Astrocyte of the cerebellum (primary cell): ENCODE results near the gene PLPP4.
"Not testable (repeated sequence)": the region's sequence is repeated elsewhere in the genome, so short reads cannot be mapped to it uniquely, and the experiment has no call there.

Source experiments
- DNase-seq: peaks from one replicate; pipeline ENCODE4 v3.0.0-alpha.2; 2011; ENCODE audit warnings: low read depth
- H3K4me3 ChIP-seq: 2 replicates; pipeline ENCODE4 v1.5.1; 2011; ENCODE audit warnings: mild to moderate bottlenecking, low read depth, low read length, moderate library complexity
- in situ Hi-C: cut with HindIII; loops from 2 replicates; pipeline ENCODE4 v1.10.0; 2017; ENCODE audit warnings: low sequenced_read_pairs
- TF ChIP-seq, protein P1 (sequence below): IDR thresholded peaks from 2 replicates; pipeline ENCODE4 v1.5.1; 2012; ENCODE audit warnings: low read length, low read depth, moderate library complexity, mild to moderate bottlenecking; ENCODE audit errors: missing control alignments

PLPP4 gene

DNA sequence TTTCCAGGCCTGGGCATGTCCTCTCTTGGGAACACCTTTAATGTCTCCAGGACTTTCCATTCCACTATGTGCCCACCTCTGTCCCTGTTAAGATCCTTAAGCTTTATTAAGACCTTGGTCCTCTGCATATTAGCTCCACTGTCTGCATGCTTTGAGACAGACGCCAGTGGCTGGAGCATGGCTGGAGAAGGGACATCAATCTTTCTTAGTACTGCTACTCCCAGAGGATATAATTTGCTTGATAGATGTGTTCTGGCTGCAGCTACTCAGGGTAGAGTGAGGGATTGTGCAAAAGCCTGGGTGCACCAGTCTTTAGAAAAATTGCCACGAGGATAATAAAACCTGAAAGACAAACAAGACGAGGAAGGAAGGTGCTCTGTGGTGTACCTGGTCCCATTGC, 42.9 kb downstream of the PLPP4 start:
- in situ Hi-C loops: no loop called here
- TF ChIP-seq, protein P1, sequence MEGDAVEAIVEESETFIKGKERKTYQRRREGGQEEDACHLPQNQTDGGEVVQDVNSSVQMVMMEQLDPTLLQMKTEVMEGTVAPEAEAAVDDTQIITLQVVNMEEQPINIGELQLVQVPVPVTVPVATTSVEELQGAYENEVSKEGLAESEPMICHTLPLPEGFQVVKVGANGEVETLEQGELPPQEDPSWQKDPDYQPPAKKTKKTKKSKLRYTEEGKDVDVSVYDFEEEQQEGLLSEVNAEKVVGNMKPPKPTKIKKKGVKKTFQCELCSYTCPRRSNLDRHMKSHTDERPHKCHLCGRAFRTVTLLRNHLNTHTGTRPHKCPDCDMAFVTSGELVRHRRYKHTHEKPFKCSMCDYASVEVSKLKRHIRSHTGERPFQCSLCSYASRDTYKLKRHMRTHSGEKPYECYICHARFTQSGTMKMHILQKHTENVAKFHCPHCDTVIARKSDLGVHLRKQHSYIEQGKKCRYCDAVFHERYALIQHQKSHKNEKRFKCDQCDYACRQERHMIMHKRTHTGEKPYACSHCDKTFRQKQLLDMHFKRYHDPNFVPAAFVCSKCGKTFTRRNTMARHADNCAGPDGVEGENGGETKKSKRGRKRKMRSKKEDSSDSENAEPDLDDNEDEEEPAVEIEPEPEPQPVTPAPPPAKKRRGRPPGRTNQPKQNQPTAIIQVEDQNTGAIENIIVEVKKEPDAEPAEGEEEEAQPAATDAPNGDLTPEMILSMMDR: no peak
- no peak overlapping the region for H3K4me3 ChIP-seq
- DNase-seq: no peak

DNA sequence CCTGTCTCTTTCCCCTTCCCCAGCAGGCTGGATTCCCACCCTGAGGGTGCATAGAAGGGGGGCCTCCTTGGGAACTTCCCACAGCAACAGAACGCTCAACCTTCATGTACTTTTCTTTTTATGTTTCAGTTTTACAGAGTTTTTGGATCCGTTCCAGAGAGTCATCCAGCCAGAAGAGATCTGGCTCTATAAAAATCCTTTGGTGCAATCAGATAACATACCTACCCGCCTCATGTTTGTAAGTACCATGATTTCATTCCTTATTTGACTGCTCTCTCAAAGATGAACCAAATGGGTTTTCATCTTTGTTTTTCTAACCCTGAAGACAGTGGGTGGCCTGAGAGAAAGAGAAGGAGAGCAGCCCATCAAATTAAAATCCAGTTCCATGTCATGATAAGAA, 46.7 kb downstream of the PLPP4 start:
- H3K4me3 ChIP-seq: no peak overlapping the region
- in situ Hi-C loops: no loop called here
- TF ChIP-seq, protein P1: no peak
- DNase-seq: no peak

DNA sequence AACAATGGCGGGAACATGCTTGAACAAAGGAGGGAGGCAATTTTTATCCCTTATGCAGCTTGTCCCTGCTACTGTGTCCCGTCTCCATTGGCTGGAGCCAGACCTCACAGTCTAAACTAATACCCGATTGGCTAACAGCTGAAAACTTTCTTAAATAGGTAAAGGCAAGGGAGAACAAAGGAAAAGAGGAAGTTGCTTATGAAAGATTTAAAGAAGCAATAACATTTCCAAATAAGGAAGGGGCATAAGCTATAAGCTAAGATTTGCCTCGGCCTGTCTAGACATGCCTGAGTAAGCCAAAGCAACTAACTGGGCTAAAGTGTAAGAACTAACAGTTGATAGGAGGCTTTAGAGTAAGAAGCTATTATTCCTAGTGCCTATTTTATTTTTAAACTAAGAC, 47.2 kb downstream of the PLPP4 start:
- in situ Hi-C loops, H3K4me3 ChIP-seq, DNase-seq: not testable (repeated sequence)

DNA sequence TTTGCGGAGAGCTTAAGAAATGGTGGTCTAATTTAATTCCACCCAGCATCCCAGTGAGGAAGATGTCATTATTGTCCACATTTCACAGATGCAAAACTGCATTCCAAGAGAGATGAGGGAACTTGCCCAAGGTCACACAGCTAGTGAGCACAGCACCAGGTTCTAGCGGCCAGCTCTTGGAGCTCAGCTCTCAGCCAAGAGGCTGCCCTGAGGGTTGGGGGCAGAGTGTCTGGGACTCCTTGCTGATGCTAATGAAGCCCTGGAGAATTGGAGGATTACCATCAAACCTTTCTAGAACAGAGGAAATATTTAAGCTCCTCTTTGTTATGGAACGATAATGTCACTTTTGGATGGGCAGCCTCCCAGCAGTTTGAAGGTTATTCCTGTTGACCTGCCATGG, 48.0 kb downstream of the PLPP4 start:
- no peak for DNase-seq
- TF ChIP-seq, protein P1: no peak
- no peak overlapping the region for H3K4me3 ChIP-seq
- in situ Hi-C loops: no loop called here

DNA sequence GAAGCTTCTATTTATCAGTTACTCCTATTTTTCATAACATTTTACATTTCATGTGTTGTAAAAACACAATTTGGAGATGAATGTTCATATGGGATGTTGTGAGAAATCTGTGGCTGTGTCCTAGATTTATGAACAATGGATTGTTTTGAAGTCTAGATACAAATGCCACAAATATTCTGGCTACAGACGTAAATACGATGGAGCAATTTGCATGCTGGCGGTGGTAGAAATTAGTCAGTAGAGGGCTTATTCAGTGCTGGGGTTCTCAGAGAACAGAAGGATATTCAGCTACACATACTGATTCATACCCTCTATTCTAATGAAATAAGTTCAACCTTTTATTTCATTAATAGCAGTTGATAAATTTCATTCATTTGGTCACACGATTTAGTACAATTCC, 48.8 kb downstream of the PLPP4 start:
- DNase-seq: peak; percentile 64
- TF ChIP-seq, protein P1: no peak
- H3K4me3 ChIP-seq: no peak overlapping the region
- in situ Hi-C loops: no loop called here

DNA sequence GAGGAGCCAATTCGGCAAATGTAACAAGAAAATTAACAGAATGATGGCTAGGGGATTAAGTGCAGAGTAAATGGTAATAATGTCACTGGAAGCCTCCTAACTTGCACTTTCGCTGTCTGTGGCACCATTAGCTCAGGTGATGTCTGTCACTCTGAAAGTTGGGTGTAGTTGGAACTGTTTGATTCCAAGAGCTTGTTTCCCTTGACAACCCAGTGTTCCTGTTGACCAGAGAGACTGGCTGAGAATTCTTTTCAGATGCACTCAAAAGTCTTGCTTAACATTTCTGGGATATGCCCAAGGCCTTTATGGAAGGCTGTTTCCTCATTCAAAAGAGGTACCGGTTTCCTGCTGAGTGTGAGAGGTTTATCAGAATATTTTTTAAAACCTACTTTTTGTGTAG, 49.6 kb downstream of the PLPP4 start:
- DNase-seq: no peak
- in situ Hi-C loops: no loop called here
- TF ChIP-seq, protein P1: no peak
- no peak overlapping the region for H3K4me3 ChIP-seq

DNA sequence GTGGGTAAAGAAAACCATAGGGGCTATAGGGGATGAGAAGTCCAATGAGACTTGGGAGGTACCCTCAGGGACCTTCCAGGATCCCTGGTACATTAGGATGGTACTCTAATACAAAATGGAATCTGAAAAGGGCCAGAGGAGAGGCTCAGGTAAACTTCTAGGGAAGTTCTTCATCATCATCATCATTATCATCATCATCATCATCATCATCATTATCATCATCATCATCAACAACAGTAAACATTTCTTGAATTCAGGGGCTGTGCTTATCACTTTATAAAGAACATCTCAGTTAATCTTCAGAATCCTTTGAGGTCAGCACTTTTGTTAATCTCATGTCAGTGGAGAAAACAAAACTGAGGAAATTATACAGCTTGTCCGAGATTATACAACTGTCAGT, 50.1 kb downstream of the PLPP4 start:
- in situ Hi-C loops: no loop called here
- TF ChIP-seq, protein P1: no peak
- H3K4me3 ChIP-seq: no peak overlapping the region
- no peak for DNase-seq
